Sigmoid colon (tissue), 4 donors: ENCODE data around the gene SLX4IP.

Experiments
- CTCF ChIP-seq, 4 experiments: fragments of 450-650 bp in 3 of 4; fragments of 200-600 bp in 1 of 4; IDR thresholded peaks; one replicate each; pipeline ENCODE4 v1.5.1; 2016 to 2019; ENCODE audit warnings: antibody characterized with exemption in 4 of 4, mild to moderate bottlenecking in 3 of 4, moderate library complexity in 2 of 4
- EP300 ChIP-seq, 4 donors: sonication (generic); formaldehyde crosslinking; IDR thresholded peaks; one replicate each; pipeline ENCODE4 v1.6.1; 2017; ENCODE audit warnings: antibody characterized with exemption in 4 of 4
- POLR2A ChIP-seq, 2 donors: fragments of 450-650 bp; IDR thresholded peaks; one replicate each; pipeline ENCODE4 v1.6.1; 2016; ENCODE audit warnings: antibody characterized with exemption in 2 of 2, mild to moderate bottlenecking in 2 of 2, moderate library complexity in 2 of 2
- POLR2AphosphoS5 ChIP-seq, 4 donors: sonication (generic); formaldehyde crosslinking; IDR thresholded peaks; one replicate each; pipeline ENCODE4 v1.6.1; 2017; ENCODE audit warnings: antibody characterized with exemption in 4 of 4

- no peak for TF ChIP-seq POLR2AphosphoS5 (IDR thresholded peaks at IDR 0.05)
- TF ChIP-seq CTCF (IDR thresholded peaks at IDR 0.05) = no peak
- TF ChIP-seq POLR2A (IDR thresholded peaks at IDR 0.05) = no peak
- no peak for TF ChIP-seq EP300 (IDR thresholded peaks at IDR 0.05)
Measured at GRCh38 chr20:10415013-10415650, 20.0 kb upstream of the SLX4IP start.
